Retina (tissue), 1 donor: Measurements from ENCODE around the gene NLN.
"Not testable (repeated sequence)": the region's sequence is repeated elsewhere in the genome, so short reads cannot be mapped to it uniquely, and the experiment has no call there.

ENCODE experiments used
- DNase-seq: peaks from one replicate; pipeline ENCODE4 v3.0.0-alpha.2; 2016

NLN gene

GRCh38 chr5:65734196-65734775 is 12.3 kb downstream of the NLN start:
- not testable (repeated sequence) for DNase-seq

- no peak for DNase-seq
These were observed 12.9 kb downstream of the NLN start for GRCh38 chr5:65734921-65735320.

GRCh38 chr5:65736011-65736410 is 14.0 kb downstream of the NLN start:
- no peak for DNase-seq

- no peak for DNase-seq
These were observed 15.8 kb downstream of the NLN start for GRCh38 chr5:65737842-65738241.

GRCh38 chr5:65738305-65738704 is 16.3 kb downstream of the NLN start:
- no peak for DNase-seq

- DNase-seq: no peak
These were observed 17.2 kb downstream of the NLN start for GRCh38 chr5:65739162-65739561.

GRCh38 chr5:65742565-65743231 is 20.7 kb downstream of the NLN start:
- no peak for DNase-seq

- DNase-seq: no peak
These were observed 27.3 kb downstream of the NLN start for GRCh38 chr5:65749221-65749844.

GRCh38 chr5:65749956-65750355 is 28.0 kb downstream of the NLN start:
- DNase-seq: no peak

GRCh38 chr5:65750938-65751337 is 28.9 kb downstream of the NLN start:
- DNase-seq: no peak

GRCh38 chr5:65753189-65753588 is 31.2 kb downstream of the NLN start:
- DNase-seq: no peak

- DNase-seq: no peak
These were observed 36.6 kb downstream of the NLN start for GRCh38 chr5:65758546-65759144.

GRCh38 chr5:65760504-65761275 is 38.7 kb downstream of the NLN start:
- DNase-seq: no peak

GRCh38 chr5:65762234-65762633 is 40.2 kb downstream of the NLN start:
- no peak for DNase-seq

- no peak for DNase-seq
These were observed 43.6 kb downstream of the NLN start for GRCh38 chr5:65765582-65765981.

- no peak for DNase-seq
These were observed 44.2 kb downstream of the NLN start for GRCh38 chr5:65766175-65766574.

- DNase-seq: no peak
These were observed 44.8 kb downstream of the NLN start for GRCh38 chr5:65766781-65767180.

GRCh38 chr5:65767565-65767964 is 45.6 kb downstream of the NLN start:
- no peak for DNase-seq

GRCh38 chr5:65768723-65769346 is 46.8 kb downstream of the NLN start:
- DNase-seq: no peak

GRCh38 chr5:65769539-65769938 is 47.5 kb downstream of the NLN start:
- DNase-seq: no peak

- DNase-seq: no peak
These were observed 49.3 kb downstream of the NLN start for GRCh38 chr5:65771266-65771665.

- not testable (repeated sequence) for DNase-seq
These were observed 51.0 kb downstream of the NLN start for GRCh38 chr5:65772963-65773362.

GRCh38 chr5:65774346-65774745 is 52.3 kb downstream of the NLN start:
- no peak for DNase-seq
